HG03095 (cell line): ENCODE measurements around the gene SYT9.

ENCODE experiments used
- ATAC-seq: cut with Tn5 transposase; IDR thresholded peaks from one replicate; pipeline ENCODE4 v1.9.1; 2021; ENCODE audit warnings: moderate library complexity; ENCODE audit not compliant: unreplicated experiment

SYT9 gene

DNA sequence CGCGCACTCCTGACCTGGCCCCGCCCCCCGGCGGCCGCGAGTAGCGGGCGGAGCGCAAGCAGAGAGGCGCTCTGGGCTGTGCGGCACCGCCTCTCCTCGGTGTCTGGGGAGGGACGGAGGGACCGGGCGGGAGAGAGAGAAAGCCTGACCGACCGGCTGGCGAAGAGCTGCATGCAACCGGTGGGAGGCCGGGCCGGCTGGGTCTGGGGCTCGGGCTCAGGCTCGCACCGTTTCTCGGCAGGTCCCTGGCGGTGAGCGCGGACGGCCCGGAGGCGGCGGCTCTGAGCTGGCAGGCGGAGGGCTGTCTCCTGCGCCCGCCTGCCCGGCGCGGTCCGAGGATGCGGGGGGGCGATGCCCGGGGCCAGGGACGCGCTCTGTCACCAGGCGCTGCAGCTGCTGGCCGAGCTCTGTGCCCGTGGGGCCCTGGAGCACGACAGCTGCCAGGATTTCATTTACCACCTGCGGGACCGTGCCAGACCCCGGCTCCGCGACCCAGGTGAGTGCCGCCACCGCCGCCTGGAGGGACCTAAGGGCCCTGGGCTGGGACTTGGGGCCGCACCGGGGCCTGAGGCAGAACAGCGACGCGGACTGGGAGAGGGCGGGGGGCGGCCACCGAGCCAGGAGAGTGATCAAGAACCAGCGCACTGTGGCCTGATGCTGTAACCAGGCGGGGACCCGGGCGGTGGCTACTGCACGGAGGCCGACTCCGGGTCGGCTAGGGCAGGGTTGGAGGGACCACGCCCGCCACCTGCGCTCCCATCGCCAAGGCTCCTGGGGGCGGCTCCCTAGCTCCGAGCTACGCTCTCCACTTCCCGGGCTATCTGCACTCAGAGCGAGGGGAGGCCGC, at the start of gene SYT9:
TSS of gene SYT9 (plus strand) at position 69 of the 847 bp plus-strand sequence. CDS start at position 352, 283 bp downstream.
- no peak for ATAC-seq

- ATAC-seq = no peak
These were observed 49.3 kb upstream of the SYT9 start for GRCh38 chr11:7202412-7202811.

- no peak for ATAC-seq
These were observed 46.9 kb upstream of the SYT9 start for GRCh38 chr11:7204778-7205177.

DNA sequence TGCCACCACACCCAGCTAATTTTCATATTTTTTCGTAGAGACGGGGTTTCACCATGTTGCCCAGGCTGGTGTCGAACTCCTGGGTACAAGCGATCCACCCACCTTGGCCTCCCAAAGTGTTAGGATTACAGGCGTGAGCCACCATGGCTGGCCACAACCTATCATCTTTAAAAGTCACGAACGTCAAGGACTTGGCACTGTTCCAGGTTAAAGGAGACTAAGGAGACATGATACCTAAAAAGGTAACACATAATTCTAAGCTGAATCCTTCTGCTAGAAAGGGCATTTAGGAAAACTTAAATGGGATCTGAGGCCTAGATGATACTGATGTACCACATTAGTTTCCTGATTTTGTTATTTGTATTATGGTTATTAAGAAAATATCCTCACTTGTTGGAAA, 43.3 kb upstream of the SYT9 start:
- ATAC-seq = no peak

GRCh38 chr11:7219491-7219890, 32.2 kb upstream of the SYT9 start:
- no peak for ATAC-seq

- ATAC-seq = no peak
These were observed 31.1 kb upstream of the SYT9 start for GRCh38 chr11:7220636-7221035.

- ATAC-seq = no peak
These were observed 29.1 kb upstream of the SYT9 start for GRCh38 chr11:7222619-7223018.

DNA sequence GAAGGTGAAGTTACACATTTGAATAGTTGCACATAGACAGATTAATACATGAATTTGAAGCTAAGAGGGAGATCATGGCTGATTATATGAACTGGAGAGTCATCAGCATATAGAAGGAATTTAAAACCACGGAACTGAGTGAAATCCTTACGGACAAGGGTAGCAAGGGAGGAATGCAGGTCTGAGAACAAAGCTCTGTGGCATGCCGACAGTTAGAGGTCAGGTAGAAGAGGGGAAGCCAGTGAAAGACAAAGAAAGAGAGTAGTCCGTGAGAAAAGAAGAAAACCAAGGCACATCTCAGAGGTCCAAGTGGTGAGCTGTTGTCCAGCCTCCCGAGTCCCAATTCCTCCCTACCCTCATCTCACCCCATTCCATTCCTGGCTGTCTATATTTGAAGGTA, 11.8 kb upstream of the SYT9 start:
- no peak for ATAC-seq

- no peak for ATAC-seq
These were observed 6.4 kb upstream of the SYT9 start for GRCh38 chr11:7245341-7245740.

- ATAC-seq = no peak
These were observed 5.5 kb upstream of the SYT9 start for GRCh38 chr11:7246179-7246578.

DNA sequence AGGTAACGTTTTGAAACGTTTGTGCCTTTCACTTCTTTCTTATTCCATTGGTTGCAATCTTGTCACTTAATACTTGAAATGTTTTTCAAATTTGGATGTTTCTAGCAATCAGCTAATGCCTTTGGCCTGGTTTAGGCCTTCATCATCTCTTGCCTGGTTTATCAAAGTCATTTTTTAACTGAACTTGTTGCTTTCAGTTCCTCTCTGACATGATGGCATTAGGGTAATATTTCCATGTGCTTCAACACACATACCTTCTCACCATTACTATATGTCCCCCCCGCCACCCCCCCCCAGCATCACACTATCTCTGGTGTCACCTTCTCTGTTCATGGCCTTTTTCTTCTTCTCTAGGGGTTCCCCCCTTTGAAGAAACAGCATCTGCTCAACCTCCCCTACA, 1.5 kb upstream of the SYT9 start:
- no peak for ATAC-seq

DNA sequence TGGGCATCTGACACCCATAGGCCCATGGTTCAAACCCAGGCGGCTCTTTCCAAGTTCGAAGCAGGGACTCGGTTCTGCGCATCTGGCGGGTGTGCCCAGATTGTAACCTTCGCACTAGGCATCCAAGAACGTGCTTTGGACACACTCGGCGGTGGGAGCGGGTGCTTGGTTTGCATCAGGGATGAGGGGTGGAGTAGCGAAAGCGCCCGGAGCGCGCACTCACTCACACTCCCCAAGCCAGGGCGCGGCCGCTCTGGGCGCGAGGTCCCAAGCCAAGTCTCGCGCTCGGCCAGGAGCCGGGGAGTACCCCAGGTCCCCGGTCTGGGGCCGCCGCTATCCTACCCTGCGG, 243 bp upstream of the SYT9 start:
- ATAC-seq = no peak

GRCh38 chr11:7252683-7253213, 1.0 kb downstream of the SYT9 start:
- no peak for ATAC-seq

DNA sequence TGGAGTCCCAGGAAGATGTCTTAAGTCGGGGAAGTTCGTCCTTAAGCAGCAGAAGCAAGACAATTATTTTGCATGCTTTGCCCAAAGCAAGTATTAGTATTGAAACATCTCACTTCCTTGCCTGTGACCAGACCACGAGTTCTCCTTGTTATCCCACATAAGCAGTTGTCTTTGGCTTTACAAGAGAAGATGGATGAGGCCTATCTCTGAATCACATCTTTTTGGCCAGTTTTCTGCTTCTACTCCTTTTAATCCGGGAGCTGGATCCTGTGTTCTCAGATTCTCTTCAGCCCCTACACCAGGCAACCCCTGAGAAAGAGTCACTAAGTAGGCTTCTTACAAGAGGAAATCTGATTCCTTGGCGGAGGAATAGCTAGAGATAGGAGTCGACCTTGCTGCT, 2.1 kb downstream of the SYT9 start:
- ATAC-seq = no peak

DNA sequence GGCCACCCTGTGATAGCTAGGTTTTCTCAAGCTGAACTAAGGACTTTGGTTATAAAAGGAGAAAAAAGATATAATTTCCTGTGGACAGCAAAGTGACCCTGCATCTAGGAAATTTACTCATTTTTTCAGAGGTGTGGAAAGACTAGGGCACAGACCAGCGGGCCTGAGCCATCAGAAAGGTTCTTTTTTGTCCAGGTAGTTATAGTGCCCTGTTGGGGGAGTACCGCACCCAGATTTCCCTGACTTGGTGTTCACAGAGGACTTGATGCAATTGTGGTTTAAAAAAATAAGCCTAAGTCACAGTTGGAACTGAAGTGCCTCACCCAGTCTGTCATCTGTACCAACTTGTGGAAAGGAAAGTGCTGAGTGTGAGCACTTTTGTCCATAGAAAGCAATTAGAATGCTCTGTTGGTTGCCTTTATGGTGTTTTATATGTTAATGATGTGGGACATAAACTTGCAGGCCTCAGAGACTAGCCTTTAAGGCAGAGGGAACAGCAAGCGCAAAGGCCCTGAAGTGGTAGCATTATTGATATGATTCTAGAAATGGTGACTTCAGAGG, 3.1 kb downstream of the SYT9 start:
- ATAC-seq = no peak

GRCh38 chr11:7256943-7257342, 5.2 kb downstream of the SYT9 start:
- ATAC-seq = no peak

DNA sequence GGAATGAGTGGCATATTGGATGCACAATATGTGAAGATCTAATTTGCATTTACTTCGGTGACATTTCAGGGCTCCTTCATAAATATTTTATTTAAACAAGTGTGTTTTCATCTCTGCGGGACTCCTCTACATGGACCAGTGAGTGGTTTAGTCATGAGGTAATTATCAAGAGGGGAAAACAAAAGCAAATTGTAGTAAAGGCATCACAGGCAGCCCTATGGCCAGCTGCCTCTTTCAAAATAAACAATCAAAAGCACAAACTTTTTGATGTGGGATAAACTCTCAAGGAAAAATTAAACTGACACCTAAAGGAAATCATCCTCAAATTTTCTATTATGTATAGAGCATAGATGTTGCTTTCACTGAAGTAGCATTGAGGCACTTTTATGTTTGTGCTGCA, 6.0 kb downstream of the SYT9 start:
- no peak for ATAC-seq

DNA sequence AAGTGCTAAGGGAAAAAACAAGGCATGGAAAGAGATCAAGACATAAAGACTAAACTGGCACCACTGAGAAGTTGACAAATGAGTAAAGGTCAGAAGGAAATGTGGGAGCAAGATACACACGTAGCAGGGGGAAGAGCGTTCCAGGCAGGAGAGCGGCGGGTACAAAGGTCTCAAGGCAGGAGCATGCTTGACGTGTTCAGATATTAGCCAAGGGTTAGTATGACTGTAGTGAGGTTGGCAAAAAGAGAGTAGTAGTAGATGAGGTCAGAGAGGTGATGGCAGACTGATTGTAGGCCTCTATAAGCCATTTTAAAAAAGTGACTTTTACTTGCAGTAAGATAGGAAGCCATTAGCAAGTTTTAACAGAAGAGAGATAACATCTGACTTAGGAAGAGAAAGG, 9.9 kb downstream of the SYT9 start:
- ATAC-seq = no peak

DNA sequence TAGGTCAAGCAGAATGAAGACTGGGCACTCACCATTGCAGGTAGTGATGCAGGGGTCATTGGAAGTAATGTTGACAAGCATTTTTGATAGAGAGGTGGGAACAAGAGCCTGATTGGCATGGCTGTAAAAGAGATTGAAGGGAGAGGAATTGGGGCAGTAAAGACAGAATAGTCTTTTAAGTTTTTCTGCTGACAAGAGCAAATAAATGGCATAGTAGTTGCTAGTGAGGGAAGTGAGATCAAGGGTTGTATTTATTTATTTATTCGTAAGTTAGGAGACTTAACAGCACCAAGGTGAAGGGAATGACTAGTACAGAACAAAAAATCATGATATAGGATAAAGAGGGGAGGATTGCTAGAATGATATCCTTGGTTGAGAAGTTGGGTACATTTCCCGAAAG, 11.0 kb downstream of the SYT9 start:
- ATAC-seq = no peak

- no peak for ATAC-seq
These were observed 12.1 kb downstream of the SYT9 start for GRCh38 chr11:7263842-7264241.

DNA sequence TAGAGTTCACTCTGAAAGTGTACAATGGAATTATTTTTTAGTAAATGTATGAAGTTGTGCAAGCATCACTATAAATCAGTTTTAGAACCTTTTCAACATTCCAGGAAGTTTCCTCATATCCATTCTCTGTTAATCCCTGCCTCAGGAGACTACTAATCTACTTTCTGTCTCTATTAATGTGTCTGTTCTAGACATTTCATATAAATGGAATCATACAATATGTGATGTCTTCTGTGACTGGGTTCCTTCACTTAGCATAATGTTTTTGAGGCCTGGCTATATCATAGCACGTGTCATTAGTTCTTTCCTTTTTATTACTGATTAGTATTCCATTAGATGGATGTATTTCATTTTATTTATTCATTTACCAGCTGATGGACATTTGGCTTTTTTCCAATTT, 17.1 kb downstream of the SYT9 start:
- ATAC-seq = no peak

DNA sequence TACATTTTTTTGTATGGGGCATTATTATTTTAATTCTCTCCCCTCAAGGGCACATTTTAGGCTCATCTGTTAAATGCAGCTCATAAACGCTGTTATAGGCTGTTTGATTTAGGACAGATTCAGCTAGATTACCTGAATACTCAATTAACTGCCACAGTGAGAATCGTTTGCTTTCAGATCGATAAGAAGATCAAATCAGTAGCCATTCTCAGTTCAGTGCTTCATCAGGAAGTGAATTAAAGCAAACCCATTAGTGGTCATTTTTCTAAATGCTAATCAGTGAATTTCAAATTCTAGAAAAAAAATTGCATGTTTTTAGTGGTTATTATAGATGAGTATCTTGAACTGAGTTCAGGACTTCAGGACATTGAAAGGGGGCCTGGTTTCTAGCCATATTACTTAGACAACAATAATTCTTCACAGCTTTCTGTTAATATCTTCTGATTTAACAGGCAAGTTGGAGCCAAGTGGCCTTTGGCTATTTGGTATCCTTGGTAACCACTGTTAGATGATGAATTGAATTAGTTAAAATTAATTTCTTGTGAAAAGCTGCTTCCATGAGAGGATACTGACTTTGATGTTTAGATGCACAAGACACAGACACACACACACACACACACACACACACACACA, 18.6 kb downstream of the SYT9 start:
- ATAC-seq = no peak
